C4-2B (cell line): ENCODE measurements around the gene PLD3.

Experiments
- ZFX ChIP-seq: fragments of 450-650 bp; IDR thresholded peaks from 2 replicates; pipeline ENCODE4 v1.6.1; 2017
- TF ChIP-seq, protein P1 (sequence below): fragments of 450-650 bp; conservative IDR thresholded peaks from 2 replicates; pipeline ENCODE4 v1.5.1; 2017; ENCODE audit warnings: mild to moderate bottlenecking

DNA sequence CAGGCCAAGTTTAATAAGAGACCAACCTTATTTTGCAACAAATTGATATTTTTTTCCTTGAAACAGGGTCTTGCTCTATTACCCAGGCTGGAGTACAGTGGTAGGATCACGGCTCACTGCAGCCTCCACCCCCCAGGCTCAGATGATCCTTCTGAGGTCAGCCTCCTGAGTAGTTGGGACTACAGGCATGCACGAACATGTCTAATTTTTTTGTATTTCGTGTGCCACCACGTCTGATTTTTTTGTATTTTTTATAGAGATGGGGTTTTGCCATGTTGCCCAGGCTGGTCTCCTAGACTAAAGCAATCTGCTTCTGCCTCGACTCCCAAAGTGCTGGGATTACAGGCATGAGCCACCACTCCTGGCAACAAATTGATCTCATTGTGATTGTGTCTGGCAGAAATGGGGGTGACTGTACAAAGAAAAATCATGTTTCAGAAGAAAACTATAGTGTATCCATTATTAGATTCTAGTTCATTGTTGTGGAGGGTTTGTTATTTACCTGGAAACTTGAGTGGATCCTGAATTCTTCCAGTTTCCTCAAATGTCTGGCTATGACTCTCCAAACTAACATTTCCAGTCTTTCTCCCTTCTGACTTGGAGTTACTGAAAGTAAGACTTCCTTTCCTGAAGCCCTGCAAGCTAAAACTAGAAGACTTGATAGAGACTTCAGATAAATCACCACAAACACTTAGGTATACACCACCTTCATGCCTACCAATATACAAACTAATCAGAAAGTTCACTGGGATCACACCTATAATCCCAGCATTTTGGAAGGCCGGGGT lies 46.1 kb upstream of the PLD3 start:
- TF ChIP-seq, protein P1, sequence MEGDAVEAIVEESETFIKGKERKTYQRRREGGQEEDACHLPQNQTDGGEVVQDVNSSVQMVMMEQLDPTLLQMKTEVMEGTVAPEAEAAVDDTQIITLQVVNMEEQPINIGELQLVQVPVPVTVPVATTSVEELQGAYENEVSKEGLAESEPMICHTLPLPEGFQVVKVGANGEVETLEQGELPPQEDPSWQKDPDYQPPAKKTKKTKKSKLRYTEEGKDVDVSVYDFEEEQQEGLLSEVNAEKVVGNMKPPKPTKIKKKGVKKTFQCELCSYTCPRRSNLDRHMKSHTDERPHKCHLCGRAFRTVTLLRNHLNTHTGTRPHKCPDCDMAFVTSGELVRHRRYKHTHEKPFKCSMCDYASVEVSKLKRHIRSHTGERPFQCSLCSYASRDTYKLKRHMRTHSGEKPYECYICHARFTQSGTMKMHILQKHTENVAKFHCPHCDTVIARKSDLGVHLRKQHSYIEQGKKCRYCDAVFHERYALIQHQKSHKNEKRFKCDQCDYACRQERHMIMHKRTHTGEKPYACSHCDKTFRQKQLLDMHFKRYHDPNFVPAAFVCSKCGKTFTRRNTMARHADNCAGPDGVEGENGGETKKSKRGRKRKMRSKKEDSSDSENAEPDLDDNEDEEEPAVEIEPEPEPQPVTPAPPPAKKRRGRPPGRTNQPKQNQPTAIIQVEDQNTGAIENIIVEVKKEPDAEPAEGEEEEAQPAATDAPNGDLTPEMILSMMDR: no peak
- no peak for TF ChIP-seq ZFX
